Mesothelial cell of epicardium (in vitro differentiated cells): ENCODE data around the gene CADM1. TPM values are rescaled to one million over a fixed set of nuclear protein-coding genes. Genes with fewer than 3 reads are reported as not detected.

Experiments
- DNase-seq, 2 experiments: peaks; one replicate each; pipeline ENCODE4 v3.0.0; 2021; ENCODE audit warnings: low spot score in 2 of 2; ENCODE audit not compliant: unreplicated experiment in 2 of 2
- H3K27ac Mint-ChIP-seq: 2 replicates; pipeline ENCODE4 v1.8.0; 2021; ENCODE audit warnings: mixed read lengths
- H3K27me3 Mint-ChIP-seq: 2 replicates; pipeline ENCODE4 v1.8.0; 2021; ENCODE audit warnings: low read depth, mixed read lengths
- H3K36me3 Mint-ChIP-seq: 2 replicates; pipeline ENCODE4 v1.8.0; 2021; ENCODE audit warnings: mixed read lengths
- H3K4me1 Mint-ChIP-seq: 2 replicates; pipeline ENCODE4 v1.8.0; 2021; ENCODE audit warnings: mixed read lengths
- H3K4me3 Mint-ChIP-seq: 2 replicates; pipeline ENCODE4 v1.8.0; 2021; ENCODE audit warnings: mild to moderate bottlenecking, moderate library complexity, mixed read lengths
- H3K9me3 Mint-ChIP-seq: 2 replicates; pipeline ENCODE4 v1.8.0; 2021; ENCODE audit warnings: mixed read lengths
- CTCF ChIP-seq: fragments of 200-600 bp; sonication (generic); IDR thresholded peaks from one replicate; pipeline ENCODE4 v1.5.0; 2021; ENCODE audit warnings: antibody characterized with exemption; ENCODE audit not compliant: unreplicated experiment
- total RNA-seq: library from RNA; stranded (reverse); gene quantifications from 3 replicates; pipeline ENCODE4 v1.2.1, GENCODE V29; 2021

CADM1 gene
- total RNA-seq, 1 donor from 2014 or later, result 60.9 TPM

- TF ChIP-seq CTCF, result no peak
- peaks cover 13% of the 10 kb centered on the region for H3K27me3 Mint-ChIP-seq
- H3K4me3 Mint-ChIP-seq, result no peak overlapping the region
- H3K36me3 Mint-ChIP-seq, result no peaks in the 10 kb centered on the region
- no peak for DNase-seq
- no peaks in the 10 kb centered on the region for H3K9me3 Mint-ChIP-seq
- peaks cover 19% of the 10 kb centered on the region for H3K4me1 Mint-ChIP-seq
- H3K27ac Mint-ChIP-seq, result no peak overlapping the region
Measured at GRCh38 chr11:115523727-115524399, 19.6 kb upstream of the CADM1 start.

GRCh38 chr11:115522302-115522701 is 18.1 kb upstream of the CADM1 start:
- Mint-ChIP-seq H3K36me3 (no peaks in the 10 kb centered on the region), H3K4me1 (peaks cover 10% of the 10 kb centered on the region), H3K9me3 (no peaks in the 10 kb centered on the region), H3K27ac (no peak overlapping the region), H3K4me3 (no peak overlapping the region), H3K27me3 (peaks cover 13% of the 10 kb centered on the region)
- DNase-seq, result no peak
- no peak for TF ChIP-seq CTCF

- no peak overlapping the region for H3K4me3 Mint-ChIP-seq
Measured at GRCh38 chr11:115521825-115522224, 17.6 kb upstream of the CADM1 start.

GRCh38 chr11:115518983-115519628 is 14.9 kb upstream of the CADM1 start:
- no peak for DNase-seq

More at GRCh38 chr11:115521825-115522224, 17.6 kb upstream of the CADM1 start:
- Mint-ChIP-seq H3K9me3 (no peaks in the 10 kb centered on the region), H3K27ac (peak overlapping the region; percentile 25), H3K36me3 (no peaks in the 10 kb centered on the region), H3K27me3 (peaks cover 13% of the 10 kb centered on the region), H3K4me1 (peaks cover 9% of the 10 kb centered on the region)
- no peak for TF ChIP-seq CTCF
- DNase-seq, result no peak

GRCh38 chr11:115515647-115516395 is 11.6 kb upstream of the CADM1 start:
- no peak for DNase-seq
- Mint-ChIP-seq H3K27me3 (peaks cover 38% of the 10 kb centered on the region), H3K27ac (no peak overlapping the region), H3K9me3 (no peaks in the 10 kb centered on the region), H3K4me3 (no peak overlapping the region), H3K4me1 (no peaks in the 10 kb centered on the region), H3K36me3 (no peaks in the 10 kb centered on the region)
- TF ChIP-seq CTCF, result no peak

More at GRCh38 chr11:115518983-115519628, 14.9 kb upstream of the CADM1 start:
- Mint-ChIP-seq H3K9me3 (no peaks in the 10 kb centered on the region), H3K36me3 (no peaks in the 10 kb centered on the region), H3K4me3 (no peak overlapping the region), H3K27me3 (peaks cover 24% of the 10 kb centered on the region), H3K4me1 (peaks cover 8% of the 10 kb centered on the region), H3K27ac (no peak overlapping the region)
- TF ChIP-seq CTCF, result no peak
